Glomerular visceral epithelial cell (primary cell): ENCODE measurements around the gene PIEZO1.

Experiments
- DNase-seq: peaks from one replicate; pipeline ENCODE4 v3.0.0-alpha.2; 2016; ENCODE audit errors: extremely low spot score

The PIEZO1 gene

GRCh38 chr16:88691924-88692560, 93.0 kb downstream of the PIEZO1 start:
- DNase-seq = no peak

GRCh38 chr16:88691129-88691813, 93.7 kb downstream of the PIEZO1 start:
- DNase-seq = no peak

GRCh38 chr16:88690341-88691128, 94.5 kb downstream of the PIEZO1 start:
- no peak for DNase-seq

GRCh38 chr16:88688013-88688778, 96.8 kb downstream of the PIEZO1 start:
- DNase-seq = no peak

- DNase-seq = no peak
Measured at GRCh38 chr16:88687676-88688012, 97.4 kb downstream of the PIEZO1 start.

- no peak for DNase-seq
Measured at GRCh38 chr16:88687254-88687576, 97.8 kb downstream of the PIEZO1 start.

- DNase-seq = peak; percentile 69
Measured at GRCh38 chr16:88686439-88687253, 98.4 kb downstream of the PIEZO1 start, which contains the start of gene SNAI3. Gene SNAI3 (minus strand): TSS chr16:88686507. CDS start chr16:88686406, 101 bp downstream.

GRCh38 chr16:88686062-88686438, 99.0 kb downstream of the PIEZO1 start:
- no peak for DNase-seq

GRCh38 chr16:88685156-88686061, 99.6 kb downstream of the PIEZO1 start:
- peak; percentile 40 for DNase-seq

GRCh38 chr16:88684569-88685155, 100.4 kb downstream of the PIEZO1 start:
- no peak for DNase-seq

GRCh38 chr16:88681709-88682451, 103.1 kb downstream of the PIEZO1 start:
- DNase-seq = no peak

GRCh38 chr16:88681084-88681680, 103.8 kb downstream of the PIEZO1 start:
- no peak for DNase-seq

GRCh38 chr16:88680554-88681083, 104.4 kb downstream of the PIEZO1 start:
- no peak for DNase-seq

- DNase-seq = no peak
Measured at GRCh38 chr16:88678224-88678979, 106.6 kb downstream of the PIEZO1 start.

GRCh38 chr16:88677721-88678120, 107.3 kb downstream of the PIEZO1 start:
- DNase-seq = no peak

GRCh38 chr16:88676502-88677242, 108.3 kb downstream of the PIEZO1 start:
- no peak for DNase-seq
